ENCODE results near the gene APOOL. TPM values are rescaled to one million over a fixed set of nuclear protein-coding genes. Genes with fewer than 3 reads are reported as not detected.

The APOOL gene
- total RNA-seq, 1 experiment from 2014 or later: 11.0 TPM

Other genes starting within 250 kb of the APOOL start
- gene SATL1, start 239.9 kb downstream of the APOOL start, total RNA-seq (2014; rRNA removed; shearing (Covaris generic); ENCODE audit: low replicate concordance): not detected in 2 replicates
- not detected in 2 replicates for gene ZNF711, start 240.1 kb downstream of the APOOL start, total RNA-seq (2014; rRNA removed; shearing (Covaris generic); ENCODE audit: low replicate concordance)

Measured in MG63 (cell line).